GM12875 (cell line): ENCODE measurements around the gene ACTA1.
"Not testable (repeated sequence)": the region's sequence is repeated elsewhere in the genome, so short reads cannot be mapped to it uniquely, and the experiment has no call there.

Source experiments
- H3K4me3 ChIP-seq: one replicate; pipeline ENCODE4 v1.5.1; 2011; ENCODE audit warnings: low read depth, low read length, control low read depth
- CTCF ChIP-seq: IDR thresholded peaks from 2 replicates; pipeline ENCODE4 v1.5.1; 2011; ENCODE audit warnings: low read depth, mild to moderate bottlenecking, control low read depth, inconsistent platforms, low read length, moderate library complexity, borderline replicate concordance; ENCODE audit not compliant: insufficient read depth

Gene ACTA1

GRCh38 chr1:229396585-229397206 lies 37.2 kb downstream of the ACTA1 start:
- no peak for TF ChIP-seq CTCF
- no peak overlapping the region for H3K4me3 ChIP-seq

GRCh38 chr1:229394517-229394916 lies 39.4 kb downstream of the ACTA1 start:
- H3K4me3 ChIP-seq = not testable (repeated sequence)

- H3K4me3 ChIP-seq = no peak overlapping the region
- no peak for TF ChIP-seq CTCF
Measured at GRCh38 chr1:229392936-229393335, 41.0 kb downstream of the ACTA1 start.

- TF ChIP-seq CTCF = no peak
- no peak overlapping the region for H3K4me3 ChIP-seq
Measured at GRCh38 chr1:229390130-229390529, 43.8 kb downstream of the ACTA1 start.

- H3K4me3 ChIP-seq = no peak overlapping the region
- TF ChIP-seq CTCF = no peak
Measured at GRCh38 chr1:229388897-229389580, 44.9 kb downstream of the ACTA1 start.

GRCh38 chr1:229385853-229386456 lies 47.9 kb downstream of the ACTA1 start:
- no peak overlapping the region for H3K4me3 ChIP-seq
- TF ChIP-seq CTCF = no peak

- H3K4me3 ChIP-seq = no peak overlapping the region
- TF ChIP-seq CTCF = no peak
Measured at GRCh38 chr1:229384822-229385221, 49.1 kb downstream of the ACTA1 start.
